ENCODE measurements around the gene SMIM29. TPM values are rescaled to one million over a fixed set of nuclear protein-coding genes. Genes with fewer than 3 reads are reported as not detected.

Gene SMIM29
- total RNA-seq, 1 experiment from 2014 or later: 5.4 TPM

DNA sequence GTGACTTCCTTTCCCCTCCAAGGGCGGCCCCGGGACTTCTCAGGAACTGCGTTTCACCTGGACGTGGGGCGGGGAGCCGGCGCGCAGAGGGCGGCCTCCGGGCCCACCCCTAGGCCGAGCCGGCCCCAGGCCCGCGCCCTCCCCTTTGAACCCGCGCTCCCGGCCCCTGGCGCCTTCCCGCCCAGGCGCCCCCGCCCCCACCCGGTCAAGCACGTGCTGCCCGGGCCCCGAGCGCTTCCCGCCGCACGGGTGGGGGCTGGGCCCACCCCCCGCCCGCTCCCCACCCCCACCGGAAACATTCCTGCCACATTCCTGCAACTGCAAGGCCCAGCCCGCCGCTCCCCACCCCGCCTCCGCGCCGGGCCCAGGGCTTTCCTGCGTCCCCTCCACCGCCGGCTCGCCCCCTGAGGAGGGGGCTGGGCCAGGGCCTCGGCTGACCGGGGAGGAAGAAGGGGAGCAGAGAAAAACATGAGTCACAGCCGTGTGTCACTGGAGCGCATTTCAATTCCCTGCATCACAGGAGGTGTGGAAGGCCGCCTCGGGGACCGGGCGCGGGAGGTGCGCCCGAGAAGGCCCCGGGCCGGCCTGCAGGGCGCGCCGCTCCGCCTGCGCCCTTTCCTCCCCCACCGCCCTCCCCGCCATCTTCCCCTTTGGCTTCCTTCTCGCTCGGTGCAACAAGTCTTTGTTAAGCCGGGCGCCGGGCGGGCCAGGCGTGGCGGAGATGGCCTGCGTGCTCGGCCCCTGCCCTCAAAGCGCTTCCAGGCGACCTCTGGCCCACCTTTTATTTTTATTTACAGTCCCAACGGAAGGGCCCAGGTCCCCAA, 13.3 kb downstream of the SMIM29 start:
- peak overlapping the region; percentile 92 for H3K9ac ChIP-seq (ENCODE audit: extremely low read depth, insufficient read length, low read length)

More for the DNA sequence above, 13.3 kb downstream of the SMIM29 start:
- Histone ChIP-seq H2AK5ac (ENCODE audit: insufficient read length, low read length) (no peak overlapping the region), H3K4me2 (ENCODE audit: insufficient read depth, insufficient read length, low read length) (peak overlapping the region; percentile 87), H4K5ac (ENCODE audit: insufficient read length, low read depth, low read length) (peak overlapping the region; percentile 26), H3K79me2 (ENCODE audit: insufficient read depth, low read length) (peaks cover 28% of the 10 kb centered on the region; the same call in 1 of the 2 replicates), H3K56ac (ENCODE audit: insufficient read length, low read depth, low read length) (no peak overlapping the region), H3T11ph (ENCODE audit: low read length) (no peak overlapping the region), H4K20me1 (ENCODE audit: control insufficient read depth, insufficient read depth, insufficient read length) (no peaks in the 10 kb centered on the region), H2AFZ (ENCODE audit: low read length) (no peak overlapping the region), H2BK12ac (ENCODE audit: insufficient read length, low read depth, low read length) (no peak overlapping the region), H3K27me3 (ENCODE audit: insufficient read depth, low read length) (no peaks in the 10 kb centered on the region), H3K23me2 (ENCODE audit: insufficient read length, low read depth, low read length, poor library complexity, severe bottlenecking) (peaks cover 16% of the 10 kb centered on the region), H2BK120ac (ENCODE audit: low read depth, low read length, poor library complexity, severe bottlenecking) (peak overlapping the region; percentile 66), H2BK15ac (ENCODE audit: low read depth, low read length) (no peak overlapping the region; the same call in 1 of the 2 replicates), H2BK5ac (ENCODE audit: insufficient read length, low read length) (peak overlapping the region; percentile 55), H2BK20ac (ENCODE audit: low read depth, low read length, poor library complexity, severe bottlenecking) (no peak overlapping the region), H3K9me3 (ENCODE audit: control insufficient read depth, low read depth, low read length) (no peaks in the 10 kb centered on the region), H3K23ac (ENCODE audit: insufficient read length, low read depth, low read length) (no peak overlapping the region), H3K14ac (ENCODE audit: insufficient read depth, low read length) (peak overlapping the region; percentile 88), H3K4ac (ENCODE audit: low read depth, low read length) (peak overlapping the region; percentile 26; the same call in 1 of the 2 replicates), H3K4me1 (ENCODE audit: insufficient read depth, low read length) (peaks cover 13% of the 10 kb centered on the region), H3K79me1 (ENCODE audit: insufficient read depth, low read depth, low read length, poor library complexity, severe bottlenecking) (peaks cover 3% of the 10 kb centered on the region), H3K18ac (ENCODE audit: insufficient read length, low read depth, low read length) (peak overlapping the region; percentile 79), H3K27ac (ENCODE audit: insufficient read length, low read depth, low read length) (peak overlapping the region; percentile 95), H4K8ac (replicated peaks; ENCODE audit: insufficient read length, low read depth, low read length) (no peak overlapping the region), H4K91ac (ENCODE audit: insufficient read length, low read depth, low read length) (peak overlapping the region; percentile 46)
- H3K36me3 Mint-ChIP-seq (ENCODE audit: insufficient read depth in 1 of 3, low read depth in 3 of 3): peaks cover 20 to 24% (median 23%) of the 10 kb centered on the region in 3 experiments
- WGBS (ENCODE audit: extremely low coverage, insufficient read length, low lambda C conversion rate): no CpG with 5 or more reads among the region's 75 CpGs
- no peaks in the 10 kb centered on the region; a peak in 1 of 5 replicates for H3K9me3 Mint-ChIP-seq
- peaks cover 21 to 47% of the 10 kb centered on the region in 2 experiments for H3K4me1 Mint-ChIP-seq
- TF ChIP-seq, protein P1, sequence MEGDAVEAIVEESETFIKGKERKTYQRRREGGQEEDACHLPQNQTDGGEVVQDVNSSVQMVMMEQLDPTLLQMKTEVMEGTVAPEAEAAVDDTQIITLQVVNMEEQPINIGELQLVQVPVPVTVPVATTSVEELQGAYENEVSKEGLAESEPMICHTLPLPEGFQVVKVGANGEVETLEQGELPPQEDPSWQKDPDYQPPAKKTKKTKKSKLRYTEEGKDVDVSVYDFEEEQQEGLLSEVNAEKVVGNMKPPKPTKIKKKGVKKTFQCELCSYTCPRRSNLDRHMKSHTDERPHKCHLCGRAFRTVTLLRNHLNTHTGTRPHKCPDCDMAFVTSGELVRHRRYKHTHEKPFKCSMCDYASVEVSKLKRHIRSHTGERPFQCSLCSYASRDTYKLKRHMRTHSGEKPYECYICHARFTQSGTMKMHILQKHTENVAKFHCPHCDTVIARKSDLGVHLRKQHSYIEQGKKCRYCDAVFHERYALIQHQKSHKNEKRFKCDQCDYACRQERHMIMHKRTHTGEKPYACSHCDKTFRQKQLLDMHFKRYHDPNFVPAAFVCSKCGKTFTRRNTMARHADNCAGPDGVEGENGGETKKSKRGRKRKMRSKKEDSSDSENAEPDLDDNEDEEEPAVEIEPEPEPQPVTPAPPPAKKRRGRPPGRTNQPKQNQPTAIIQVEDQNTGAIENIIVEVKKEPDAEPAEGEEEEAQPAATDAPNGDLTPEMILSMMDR (conservative IDR thresholded peaks at IDR 0.05): no peak
- H3K27ac Mint-ChIP-seq: peak overlapping the region; percentile 98 to 100 (median 99)
- DNase-seq: peak; percentile 96
- peak overlapping the region; percentile 82 to 92 for H3K4me3 Mint-ChIP-seq
- no peaks in the 10 kb centered on the region for H3K27me3 Mint-ChIP-seq (ENCODE audit: low read depth)
